DMS79 treated with DMSO at 0.1 percent for 48 hours (cell line): Measurements from ENCODE around the gene NRXN2.
"Not testable (repeated sequence)": the region's sequence is repeated elsewhere in the genome, so short reads cannot be mapped to it uniquely, and the experiment has no call there.

Source experiments
- DNase-seq: peaks from one replicate; lab custom pipeline; 2025; lab: John Stamatoyannopoulos, UW

NRXN2 gene

DNA sequence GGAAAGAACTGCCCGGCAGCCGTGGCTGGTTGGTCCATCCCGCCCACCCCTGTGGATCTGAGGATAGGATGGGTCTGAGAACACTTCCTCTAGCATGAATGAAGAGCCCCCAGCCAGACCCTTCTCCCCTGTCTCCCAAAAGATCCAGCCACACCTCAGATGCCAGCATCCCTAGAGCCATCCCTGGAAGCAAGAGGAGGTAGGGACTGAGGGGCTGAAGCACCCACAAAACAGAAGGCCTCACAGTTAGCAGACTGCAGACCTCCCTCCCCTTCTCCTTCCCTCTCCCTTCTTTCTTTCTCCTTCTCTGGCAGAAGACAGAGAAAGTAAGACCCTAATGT is 1.7 kb downstream of the NRXN2 start:
- DNase-seq, result no peak

DNA sequence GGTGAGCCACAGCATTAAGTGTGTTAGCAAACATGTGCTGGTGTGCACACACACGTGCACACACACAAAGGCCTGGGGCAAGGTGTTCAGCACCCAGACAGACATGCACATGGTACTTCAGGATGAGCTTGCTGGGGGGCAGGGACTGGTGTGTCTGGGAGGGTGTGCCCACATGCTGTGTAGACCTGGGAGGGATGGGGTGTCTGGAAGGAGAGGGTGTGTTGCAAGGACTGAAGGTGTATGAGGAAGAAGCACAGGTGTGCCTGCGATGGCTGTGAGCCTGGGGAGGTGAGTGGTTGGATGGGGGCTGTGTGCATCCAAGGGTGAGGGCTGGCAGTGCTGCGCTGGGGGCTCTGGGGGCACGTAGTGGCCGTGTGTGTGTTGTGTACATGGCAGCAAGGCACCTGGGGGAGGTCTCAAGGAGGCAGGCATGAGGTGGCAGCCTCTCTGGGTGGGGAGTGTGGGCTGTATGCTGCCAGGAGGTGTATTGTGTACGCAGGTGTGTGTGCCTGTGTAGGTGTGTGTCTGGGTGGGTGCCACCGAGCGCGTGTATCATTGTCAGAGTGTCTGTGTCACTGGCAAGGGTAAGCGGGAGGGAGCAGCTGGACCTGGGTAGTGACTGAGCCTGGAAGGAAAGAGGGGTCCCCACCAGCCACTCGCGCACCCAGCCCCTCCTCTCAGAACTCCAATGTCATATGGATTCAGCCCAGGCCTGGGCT is 2.2 kb downstream of the NRXN2 start:
- no peak for DNase-seq

DNA sequence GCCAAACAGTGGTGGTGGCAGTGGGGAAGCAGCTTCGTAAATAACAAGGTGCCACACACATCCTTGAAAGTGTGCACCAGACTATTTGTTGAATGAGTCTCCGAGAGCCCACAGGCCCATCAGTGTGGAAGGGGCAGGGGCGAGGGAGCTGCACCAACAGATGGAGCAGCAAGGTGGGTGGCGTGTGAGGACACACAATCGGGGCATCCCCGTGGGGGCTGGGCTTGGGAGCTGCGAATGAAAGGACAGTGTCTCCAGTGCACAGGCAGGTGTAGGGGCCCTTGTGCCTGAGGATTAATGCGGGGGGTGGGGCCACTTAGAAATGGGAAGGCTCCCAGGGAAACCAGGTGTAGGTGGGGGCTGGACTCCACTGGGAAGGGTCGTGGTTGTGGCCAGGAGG is 2.8 kb downstream of the NRXN2 start:
- no peak for DNase-seq

DNA sequence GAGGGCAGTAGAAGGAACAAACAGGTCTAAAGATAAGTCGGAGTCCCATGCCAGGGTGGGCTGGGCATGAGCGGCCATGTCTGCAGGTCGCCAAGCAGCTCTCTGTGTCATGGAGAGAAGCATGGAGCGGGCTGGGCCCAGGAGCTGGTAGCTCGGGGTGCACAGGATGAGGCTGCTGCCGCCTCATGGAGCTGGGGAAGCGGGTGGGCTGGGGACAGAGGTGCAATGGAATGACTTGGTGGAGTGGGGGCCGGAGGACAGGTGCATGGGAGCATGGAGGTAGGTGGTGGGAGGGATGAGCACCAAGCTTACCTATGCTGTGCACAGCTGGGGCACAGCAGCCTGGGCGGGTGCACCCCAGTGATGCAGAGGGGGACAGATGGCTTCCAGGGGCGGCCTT is 3.6 kb downstream of the NRXN2 start:
- no peak for DNase-seq

DNA sequence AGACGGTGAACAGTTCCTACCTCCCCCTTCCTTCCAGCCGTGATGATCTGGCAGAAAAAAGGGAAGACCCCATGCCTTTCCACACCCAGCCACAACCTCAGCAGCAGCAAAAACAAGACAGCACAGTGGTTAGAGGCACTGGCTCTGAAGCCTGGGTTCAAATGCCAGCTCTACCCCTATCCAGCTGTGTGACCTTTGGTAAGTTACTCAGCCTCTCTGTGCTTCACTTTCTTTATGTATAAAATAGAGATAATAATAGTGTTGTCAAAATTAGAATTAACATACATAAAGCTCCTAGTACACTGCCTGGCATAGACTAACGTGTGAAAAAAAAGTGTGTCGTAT is 4.2 kb downstream of the NRXN2 start:
- DNase-seq, result no peak

DNA sequence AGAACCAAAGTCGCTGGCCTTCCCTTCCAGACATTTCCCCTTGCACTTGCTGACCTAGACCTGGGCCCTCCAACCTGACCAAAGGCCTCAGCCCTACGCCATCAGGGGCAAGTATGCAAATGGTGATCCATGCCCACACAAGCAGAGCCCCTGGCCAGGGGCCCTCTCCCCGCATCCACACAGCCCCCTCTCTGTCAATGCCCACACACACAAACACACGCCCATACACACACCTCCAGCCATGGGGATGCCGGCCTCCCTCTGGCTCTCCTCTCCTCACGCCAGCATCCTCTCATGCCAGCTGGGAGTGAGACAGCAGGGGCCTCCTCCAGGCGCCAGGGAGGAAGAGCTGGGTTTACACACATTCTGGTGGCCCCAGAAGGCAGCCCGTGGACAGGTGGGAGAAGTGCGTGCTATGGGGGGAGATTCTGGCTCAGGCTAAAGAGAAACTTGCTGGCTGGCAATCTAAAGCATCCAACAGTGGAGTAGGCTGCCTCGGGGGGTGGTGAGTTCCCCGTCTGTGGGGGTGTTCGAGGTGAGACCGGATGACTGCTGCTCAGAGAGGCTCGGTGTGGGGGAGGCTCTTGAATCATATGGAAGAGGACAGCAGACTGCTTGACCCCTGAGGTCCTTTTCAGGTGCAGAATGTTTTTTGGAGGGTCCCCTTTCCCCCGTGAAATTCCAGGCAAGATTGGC is 4.8 kb downstream of the NRXN2 start:
- DNase-seq, result no peak

DNA sequence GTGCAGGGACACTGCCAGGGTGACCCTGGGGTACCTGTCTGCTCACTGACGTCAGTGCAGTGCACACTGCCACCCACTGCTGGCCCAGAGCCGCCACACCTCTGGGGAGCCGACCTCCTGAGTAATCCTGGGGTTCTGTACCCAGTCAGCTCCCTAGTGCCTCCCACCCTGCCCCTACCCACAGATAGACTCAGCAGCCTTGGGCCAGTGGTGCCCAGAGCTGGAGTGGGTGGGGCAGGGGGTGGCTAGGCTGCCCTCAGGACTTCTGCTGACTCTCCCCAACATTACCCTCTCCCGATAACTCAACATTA is 5.8 kb downstream of the NRXN2 start:
- no peak for DNase-seq

DNA sequence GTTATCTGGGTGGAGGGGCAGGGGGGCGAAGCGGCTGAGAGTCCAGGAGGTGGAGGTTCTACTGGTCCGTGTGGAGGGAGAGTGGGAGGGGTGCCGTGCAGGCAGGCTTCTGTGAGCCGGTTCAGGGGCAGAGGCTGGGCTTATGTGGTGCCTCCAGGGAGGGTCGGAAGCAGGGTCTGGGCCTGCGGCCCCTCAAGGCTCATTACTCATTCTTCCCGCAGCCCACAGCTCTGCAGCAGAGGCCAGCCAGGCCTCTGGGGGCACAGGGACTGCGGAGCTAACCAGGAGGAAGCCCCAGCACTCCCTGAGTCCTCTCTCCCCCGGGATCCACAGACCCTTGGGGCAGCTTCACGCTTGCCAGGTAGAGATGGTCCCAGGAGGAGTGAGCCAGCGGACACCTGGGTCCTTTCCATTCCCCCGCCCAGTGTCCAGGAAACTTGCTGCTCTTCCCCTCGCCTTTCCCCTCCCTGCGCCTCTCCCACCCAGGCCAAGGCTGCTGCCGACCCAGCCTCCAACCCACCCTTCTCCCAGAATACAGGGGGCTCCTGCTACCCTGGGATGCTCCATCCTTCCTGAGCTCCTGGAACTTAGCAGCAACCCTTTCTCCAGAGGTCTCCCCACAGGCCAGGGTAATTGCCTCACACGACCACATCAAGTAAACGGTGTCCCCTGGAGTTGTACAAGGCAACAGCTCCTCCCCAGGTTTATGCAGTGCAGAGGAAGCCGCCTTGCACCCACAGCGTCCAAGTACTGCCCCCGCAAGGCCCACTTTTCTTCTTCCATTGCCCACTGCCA is 6.3 kb downstream of the NRXN2 start:
- DNase-seq, result no peak

DNA sequence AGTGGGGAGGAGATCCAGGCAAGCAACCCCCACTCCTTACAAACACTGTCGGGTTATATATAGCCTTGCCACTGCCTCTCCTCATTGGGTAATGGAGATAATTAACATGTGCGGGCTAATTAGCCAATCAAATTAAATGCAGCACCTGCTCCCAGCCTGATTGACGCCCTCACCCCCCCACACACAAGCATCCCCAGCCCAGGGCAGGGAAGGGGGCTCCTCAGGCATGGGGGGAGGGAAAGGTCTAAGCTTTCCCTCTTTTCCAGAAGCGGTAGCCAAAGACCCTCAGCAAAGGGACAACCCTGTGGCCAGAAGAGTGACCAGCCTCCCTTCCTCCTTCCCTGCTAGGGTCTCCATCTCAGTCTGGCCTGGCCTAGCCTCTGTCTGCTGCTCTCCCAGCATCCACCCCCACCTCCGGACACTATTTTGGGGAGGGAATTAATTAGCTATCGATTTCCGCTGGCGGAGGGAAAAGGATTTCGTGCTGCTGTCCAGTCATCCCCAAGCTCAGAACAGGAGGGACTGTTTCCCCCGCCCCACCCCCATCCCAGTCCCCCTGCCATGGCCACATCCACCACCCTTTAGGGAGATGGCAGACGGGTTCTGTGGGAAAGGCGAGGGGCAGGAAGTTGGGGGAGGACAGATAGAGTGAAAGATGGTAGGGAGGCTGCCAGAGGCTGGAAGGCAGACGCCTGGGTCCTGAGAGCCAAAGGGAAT is 7.1 kb downstream of the NRXN2 start:
- DNase-seq, result no peak

DNA sequence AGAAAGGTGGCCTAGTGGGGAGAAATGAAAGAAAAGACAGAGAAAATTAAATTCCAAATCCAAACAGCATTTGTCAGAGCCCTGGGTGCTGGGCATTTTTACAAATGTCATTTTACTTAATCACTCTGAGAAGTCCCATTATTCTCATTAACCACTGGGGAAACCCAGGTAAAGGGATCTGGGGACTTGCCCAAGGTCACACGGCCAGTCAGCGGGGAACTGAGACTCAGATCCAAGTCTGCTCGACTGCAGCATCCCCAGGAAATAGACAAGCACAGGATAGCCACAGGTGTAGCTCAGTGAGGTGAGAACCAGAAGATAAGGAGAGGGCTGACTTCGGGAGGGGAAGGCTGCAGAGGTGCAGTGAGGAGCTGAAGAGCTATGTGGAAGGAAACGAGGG is 7.9 kb downstream of the NRXN2 start:
- DNase-seq, result no peak

DNA sequence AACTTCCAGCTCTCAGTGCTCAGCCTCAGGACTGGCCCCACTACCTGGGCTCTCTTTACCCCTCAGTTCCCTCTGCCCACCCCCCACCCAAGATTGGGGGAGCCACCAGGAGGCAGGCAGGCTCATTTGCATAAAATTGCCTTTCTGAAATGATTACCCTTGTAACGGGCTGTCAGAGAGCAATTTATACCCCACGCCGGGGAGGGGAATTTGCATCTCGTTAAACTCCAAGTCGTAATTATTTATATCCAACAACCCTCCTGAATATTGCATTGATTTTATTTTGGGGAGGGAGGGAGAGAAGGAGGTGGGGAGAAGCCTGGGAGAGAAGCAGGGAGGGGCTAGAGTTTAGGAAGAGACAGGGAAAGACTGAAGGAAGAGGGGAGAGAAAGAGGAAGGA is 8.3 kb downstream of the NRXN2 start:
- no peak for DNase-seq

DNA sequence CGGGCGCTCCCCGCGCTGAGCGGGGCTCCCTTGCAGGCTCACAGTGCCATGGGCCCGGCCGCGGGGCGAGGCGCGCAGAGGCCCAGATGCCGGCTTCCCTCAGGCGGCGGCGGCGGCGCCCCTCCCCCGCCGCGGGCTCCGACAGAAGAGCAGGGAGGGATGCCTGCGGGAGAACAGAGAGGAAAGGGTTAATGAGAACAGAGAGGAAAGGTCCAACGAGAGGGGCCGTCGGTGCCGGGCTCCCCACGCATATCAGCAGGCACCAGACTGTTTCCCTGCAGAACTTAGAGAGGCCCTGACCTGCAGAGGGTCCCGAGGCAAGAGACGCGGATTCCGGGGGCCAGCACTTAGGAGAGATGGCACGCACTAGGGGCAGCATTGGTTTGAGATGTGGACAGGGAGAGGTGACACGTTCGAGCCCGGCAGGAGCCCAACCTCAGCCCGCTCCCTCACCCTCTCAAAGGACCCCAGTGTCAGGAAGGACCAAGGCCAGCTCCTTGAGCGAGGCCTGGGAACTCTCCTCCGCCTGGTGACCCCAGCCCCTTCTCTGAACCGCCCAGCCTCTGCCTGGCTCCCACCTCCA is 9.1 kb downstream of the NRXN2 start:
- DNase-seq, result no peak

DNA sequence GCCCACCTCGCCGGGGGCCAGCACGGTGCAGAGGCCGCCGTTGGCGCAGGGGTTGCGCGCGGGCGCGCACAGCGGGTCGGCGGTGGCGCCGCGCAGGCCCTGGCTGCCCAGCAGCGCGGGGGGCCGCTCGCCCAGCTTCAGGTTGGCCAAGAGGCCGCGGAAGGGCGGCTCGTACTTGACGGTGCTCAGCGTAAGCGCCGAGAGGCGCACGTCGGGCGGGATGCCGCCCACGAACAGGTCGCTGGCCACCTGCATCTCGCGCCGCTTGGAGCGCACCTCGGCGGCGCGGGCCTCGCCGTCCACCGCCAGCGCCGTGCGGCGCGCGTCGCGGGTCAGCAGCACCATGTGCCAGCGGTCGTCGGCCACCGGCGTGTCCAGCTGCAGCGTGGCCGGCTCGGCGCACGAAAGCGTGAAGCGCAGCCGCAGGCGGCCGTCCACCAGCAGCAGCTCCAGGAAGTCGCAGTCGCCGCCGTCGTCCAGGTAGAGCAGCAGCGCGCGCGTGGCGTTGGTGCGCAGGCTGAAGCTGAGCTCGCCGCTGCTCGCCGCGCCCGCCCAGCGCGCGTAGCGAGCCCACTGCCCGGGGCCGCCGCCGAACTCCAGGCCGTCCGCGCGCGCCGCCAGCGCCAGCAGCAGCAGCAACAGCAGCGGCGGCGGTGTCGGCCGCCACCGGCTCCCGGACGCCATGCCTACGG is 9.8 kb downstream of the NRXN2 start:
- peak; percentile 31 for DNase-seq

DNA sequence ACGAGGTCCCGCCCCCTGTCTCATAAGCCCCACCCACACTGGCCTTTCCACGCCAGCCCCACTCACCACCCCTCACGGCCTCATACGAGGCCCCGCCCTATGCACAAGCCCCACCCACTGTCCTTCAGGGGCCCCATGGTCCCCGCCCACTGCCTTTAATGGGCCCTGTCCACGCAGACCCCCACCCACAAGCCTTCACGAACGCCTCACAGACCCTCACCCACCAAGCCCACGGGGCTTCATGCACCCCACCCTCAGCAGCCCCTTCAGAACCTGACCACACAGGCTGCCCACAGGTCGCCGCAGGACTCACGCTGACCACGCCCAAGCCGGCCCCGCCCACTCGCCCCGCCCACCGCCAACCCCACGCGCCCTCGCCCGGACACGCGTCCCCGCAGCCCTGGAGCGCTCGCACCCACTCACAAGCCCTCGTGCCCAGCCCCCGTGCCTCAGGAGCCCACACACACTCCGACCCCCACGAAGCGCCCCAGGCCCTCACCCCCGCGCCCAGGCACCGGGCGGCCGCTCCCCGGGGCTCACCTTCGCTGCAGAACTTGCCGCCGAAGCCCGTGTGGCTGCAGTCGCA is 10.5 kb downstream of the NRXN2 start:
- no peak for DNase-seq

DNA sequence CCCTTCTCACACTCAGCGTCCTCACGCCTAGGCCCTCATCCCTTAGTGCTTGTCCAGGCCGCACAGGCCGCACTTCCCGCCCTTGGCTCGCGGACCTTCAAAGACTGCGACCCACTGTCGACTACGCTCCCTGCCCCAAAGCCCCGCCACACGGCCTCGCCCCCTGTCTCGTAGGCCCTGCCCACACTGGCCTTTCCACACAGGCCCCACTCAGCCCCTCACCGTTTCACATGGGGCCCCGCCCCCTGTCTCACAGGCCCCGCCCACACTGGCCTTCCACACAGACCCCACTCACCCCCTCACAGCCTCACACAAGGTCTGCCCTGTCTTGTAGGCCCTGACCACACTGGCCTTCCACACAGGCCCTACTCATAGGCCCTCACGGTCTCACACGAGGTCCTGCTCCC is 11.0 kb downstream of the NRXN2 start:
- DNase-seq, result no peak

DNA sequence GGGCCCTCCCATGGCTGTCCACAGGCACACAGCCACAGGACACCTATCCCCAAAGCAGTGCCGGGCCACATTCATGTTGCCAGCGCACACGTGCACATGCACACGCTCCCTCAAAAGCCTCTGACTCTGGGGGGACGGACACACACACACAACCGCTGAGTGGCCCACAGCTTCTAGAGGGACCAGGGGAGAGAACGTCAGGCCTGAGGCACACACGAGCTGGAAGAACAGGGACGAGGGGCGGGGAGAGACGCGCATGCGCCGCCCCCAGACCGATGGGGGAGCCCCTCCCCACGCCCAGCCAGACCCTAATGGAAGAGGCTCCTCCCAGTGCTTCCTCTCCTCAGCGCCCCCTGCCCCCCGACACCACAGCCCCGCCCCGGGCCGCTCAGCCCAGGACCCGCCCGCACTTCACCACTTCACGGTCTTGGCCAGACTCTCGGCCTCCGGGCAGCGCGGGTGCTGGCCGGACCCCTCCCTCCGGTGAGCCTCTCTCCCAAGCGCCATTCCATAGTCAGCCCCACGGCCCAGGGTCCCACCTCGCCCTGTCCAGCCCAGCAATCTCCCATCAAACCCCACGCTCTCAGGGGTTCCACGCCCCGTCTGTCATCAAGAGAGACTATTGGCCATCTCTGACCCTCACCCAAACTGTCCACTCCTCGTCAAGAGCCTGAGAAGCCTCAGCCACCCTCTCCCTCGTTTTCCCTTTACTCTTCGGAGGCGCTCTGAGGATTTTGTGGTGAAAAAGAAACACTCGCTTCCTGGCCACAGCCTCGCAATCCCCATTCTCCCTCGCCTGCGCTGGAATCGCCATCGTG is 11.7 kb downstream of the NRXN2 start:
- no peak for DNase-seq

DNA sequence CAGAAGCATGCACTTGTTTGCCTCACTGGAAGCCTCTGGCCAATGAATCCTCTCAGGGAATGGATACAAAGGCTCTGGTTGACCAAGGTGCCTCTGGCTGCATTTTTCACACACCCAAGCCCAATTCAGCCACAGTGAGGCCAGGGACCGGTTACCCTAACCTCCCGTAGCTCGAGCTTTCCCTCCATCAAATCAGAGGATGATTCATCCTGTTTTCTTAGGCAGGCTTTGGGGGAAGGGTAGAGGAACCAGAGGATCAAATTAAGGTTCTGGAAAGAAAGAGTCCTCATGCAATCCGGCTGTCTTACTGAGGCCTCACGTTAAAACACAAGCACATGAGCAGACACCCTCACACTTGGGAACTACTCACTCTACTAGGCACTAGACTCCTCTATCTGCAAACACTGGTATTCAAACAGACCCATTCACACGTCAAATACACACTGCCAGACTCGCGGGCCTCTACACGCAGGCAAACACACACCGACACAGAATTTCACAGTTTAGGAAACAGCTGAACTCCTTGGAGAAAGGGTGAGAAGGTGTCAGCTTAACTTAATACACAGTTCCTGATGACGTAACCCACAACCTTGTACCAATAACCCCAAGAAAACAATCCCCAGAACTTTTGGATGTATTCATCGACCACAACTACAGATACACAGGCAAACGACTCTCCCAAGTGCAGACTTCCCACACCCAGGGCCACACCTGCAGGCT is 12.4 kb downstream of the NRXN2 start:
- DNase-seq, result no peak

DNA sequence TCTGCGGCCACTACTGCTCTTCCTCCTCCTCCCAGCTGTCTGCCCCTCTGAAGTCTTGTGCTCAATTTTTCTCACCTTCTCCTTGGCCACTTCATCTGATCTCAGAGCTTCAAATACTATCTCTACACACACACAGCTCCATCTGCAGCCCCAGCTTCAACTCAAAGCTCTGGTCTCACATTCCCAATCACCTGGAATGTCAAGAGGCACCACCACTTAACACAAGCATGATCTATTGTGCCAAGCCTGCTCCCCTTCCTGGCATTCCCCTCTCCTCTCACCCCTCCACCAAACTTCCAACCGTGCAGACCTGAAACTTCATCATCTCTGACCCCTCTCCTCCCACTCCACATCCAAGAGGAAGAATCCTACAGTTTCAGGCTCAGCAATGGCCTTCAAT is 17.5 kb downstream of the NRXN2 start:
- DNase-seq, result no peak

DNA sequence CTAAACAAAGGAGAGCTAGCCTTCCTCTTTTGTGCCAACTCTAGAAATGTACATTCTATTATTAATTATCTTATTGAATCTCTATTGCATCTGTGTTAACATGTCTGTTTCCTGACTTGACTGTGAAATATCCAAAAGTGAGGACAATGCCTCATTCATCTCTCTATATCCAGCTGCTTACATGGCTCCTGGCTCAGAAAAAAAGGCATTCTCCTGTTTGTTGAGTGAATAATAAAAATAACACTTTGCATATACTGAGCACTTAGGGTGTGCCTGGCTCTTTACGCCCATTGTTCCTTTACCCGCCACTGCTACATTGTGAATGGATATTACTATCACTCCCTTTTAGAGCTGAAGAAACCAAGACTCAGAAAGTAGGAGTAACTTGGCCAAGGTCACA is 19.9 kb downstream of the NRXN2 start:
- no peak for DNase-seq

DNA sequence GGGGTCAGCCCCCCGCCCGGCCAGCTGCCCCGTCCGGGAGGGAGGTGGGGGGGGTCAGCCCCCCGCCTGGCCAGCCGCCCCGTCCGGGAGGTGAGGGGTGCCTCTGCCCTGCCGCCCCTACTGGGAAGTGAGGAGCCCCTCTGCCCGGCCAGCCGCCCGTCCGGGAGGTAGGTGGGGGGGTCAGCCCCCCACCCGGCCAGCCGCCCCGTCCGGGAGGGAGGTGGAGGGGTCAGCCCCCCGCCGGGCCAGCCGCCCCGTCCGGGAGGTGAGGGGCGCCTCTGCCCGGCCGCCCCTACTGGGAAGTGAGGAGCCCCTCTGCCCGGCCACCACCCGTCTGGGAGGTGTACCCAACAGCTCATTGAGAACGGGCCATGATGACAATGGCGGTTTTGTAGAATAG is 21.0 kb downstream of the NRXN2 start:
- DNase-seq, result not testable (repeated sequence)
